ENCODE data around the gene HNRNPUL2.

Gene HNRNPUL2

DNA sequence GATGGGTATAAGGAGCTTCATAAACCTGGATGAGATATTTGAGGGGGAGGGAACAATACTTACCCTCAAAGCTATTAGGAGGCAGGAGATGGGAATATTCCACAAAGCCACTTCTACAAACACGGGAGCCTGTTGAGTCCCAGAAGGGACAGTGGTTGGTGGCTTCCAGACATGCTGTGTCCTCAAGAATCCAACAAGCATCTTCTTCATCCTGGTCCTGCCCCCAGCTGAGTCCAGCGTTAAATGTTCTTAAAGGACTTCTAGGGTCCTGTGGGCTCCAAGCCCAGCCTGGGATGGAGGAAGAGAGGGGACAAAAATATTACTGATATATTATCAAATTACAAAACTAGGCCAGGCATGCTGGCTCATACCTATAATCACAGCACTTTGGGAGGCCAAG, 59.8 kb downstream of the HNRNPUL2 start:
- DNase-seq (ENCODE audit: low read depth): no peak

DNA sequence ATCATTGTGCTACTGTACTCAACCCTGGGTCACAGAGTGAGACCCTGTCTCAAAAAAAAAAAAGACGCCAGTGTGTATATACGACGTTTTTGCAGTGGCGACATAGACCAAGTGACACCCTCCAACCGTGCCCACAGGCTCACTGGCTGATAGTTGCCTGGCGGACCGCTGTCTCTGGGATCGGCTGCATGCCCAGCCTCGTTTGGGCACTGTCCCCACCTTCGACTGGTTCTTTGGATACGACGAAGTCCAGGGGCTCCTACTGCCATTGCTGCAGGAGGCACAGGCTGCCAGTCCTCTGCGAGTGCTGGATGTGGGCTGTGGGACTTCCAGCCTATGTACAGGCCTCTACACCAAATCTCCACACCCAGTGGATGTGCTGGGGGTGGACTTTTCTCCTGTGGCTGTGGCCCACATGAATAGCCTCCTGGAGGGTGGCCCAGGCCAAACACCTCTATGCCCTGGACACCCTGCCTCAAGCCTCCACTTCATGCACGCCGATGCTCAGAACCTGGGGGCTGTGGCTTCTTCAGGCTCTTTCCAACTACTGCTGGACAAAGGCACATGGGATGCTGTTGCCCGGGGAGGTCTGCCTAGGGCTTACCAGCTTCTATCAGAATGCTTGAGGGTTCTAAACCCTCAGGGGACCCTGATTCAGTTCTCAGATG, 60.9 kb downstream of the HNRNPUL2 start:
- no peak for DNase-seq (ENCODE audit: low read depth)

DNA sequence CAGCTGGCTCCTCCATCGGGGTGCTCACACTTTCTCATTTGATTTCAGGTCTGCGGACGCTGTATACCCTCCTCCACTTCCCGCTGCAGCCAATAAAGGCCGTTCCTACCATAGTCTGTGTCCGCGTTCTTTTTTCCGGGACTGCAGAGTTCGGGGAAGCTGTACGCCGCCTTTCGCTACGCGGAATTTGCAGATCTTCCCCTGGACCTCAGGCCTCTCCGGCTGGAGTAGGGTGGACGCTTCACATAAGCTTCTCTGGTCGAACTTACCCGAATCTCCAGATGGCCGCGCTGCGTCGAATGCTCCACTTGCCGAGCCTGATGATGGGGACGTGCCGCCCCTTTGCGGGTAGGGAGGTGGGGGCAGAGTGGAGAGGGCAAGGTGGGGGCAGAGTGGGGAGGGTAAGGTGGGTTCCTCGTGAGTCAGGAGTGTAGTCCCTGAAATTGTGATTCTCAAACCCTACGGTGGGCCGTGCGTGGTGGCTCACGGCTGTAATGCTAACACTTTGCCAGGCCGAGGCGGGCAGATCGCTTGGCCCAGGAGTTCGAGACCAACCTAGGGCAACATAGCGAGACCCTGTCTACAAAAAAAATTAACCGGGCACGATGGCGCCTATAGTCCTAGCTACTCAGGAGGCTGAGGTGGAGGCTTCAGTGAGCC, 61.5 kb downstream of the HNRNPUL2 start:
- DNase-seq (ENCODE audit: low read depth): peak; percentile 58

DNA sequence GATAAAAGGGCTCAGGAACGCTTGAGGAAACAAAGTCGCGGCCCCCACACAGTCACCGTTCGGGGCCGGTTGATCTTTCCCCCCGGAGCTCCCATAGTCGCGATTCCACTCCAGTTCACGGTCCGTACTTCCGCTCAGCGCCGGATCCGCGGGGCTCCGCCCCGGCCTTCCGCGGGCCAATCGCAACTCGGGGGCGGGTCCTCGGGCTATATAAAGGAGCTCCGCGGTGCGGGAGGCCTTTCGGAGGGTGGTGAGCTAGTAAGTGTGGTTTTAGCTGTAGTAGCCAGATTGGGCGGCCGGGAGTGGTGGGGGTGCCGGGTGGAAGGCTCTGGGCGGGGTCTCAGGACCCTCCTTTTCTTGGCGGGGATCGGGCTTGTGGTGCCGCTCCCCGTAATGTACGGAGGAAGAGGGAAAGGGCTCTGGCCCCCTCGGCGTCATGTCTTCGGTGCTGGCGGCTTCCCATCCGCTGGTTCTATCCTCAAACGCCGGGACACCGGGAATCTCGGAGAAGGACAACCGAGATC, 62.1 kb downstream of the HNRNPUL2 start, which contains the start of the genes C11orf98 and CSKMT:
TSS of gene C11orf98 (minus strand) at position 136 of the 524 bp plus-strand sequence. CDS start at position 95, 41 bp downstream.
TSS of gene CSKMT (plus strand) at position 238 of the 524 bp plus-strand sequence. CDS start 568 bp downstream, outside the sequence.
- peak; percentile 92 for DNase-seq (ENCODE audit: low read depth)

DNA sequence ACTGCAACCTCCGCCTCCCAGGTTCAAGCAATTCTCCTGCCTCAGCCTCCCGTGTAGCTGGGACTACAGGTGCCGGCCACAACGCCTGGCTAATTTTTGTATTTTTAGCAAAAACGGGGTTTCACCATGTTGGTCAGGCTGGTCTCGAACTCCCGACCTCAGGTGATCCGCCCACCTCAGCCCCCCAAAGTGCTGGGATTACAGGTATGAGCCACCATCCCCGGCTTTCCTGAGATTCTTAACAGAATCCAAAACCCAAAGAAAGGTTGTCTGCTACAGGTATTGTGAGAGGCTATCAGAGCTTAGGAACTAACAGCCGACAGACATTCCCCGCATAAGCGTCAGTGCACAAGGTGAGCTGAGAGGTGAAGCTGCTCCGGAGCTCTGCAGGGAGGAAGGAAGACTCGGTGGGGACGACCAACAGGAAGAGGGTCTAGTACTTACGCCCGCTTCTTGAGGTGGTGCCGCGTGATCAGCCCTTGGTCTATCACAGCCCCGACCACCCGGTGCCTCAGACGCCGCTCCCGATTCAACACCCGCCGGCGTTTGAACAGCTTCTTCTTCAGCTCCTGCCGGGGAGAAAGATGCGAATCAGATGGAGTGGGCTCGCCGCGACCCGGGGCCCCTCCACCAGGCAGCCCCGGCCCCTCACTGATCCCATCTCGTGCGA, 62.7 kb downstream of the HNRNPUL2 start:
- DNase-seq (ENCODE audit: low read depth): no peak
